GM12864 (cell line): Measurements from ENCODE around the gene FLT1.

Experiments
- DNase-seq: peaks from one replicate; pipeline ENCODE4 v3.0.0-alpha.2; 2011; ENCODE audit warnings: low read depth
- H3K4me3 ChIP-seq: 2 replicates; pipeline ENCODE4 v1.5.1; 2011; ENCODE audit warnings: mild to moderate bottlenecking, low read depth, low read length, control low read depth
- CTCF ChIP-seq: IDR thresholded peaks from 2 replicates; pipeline ENCODE4 v1.5.1; 2011; ENCODE audit warnings: low read depth, mild to moderate bottlenecking, moderate library complexity, low read length, control low read depth, inconsistent platforms; ENCODE audit errors: missing control alignments

The FLT1 gene

GRCh38 chr13:28529836-28530235, 34.9 kb upstream of the FLT1 start:
- TF ChIP-seq CTCF, result no peak
- H3K4me3 ChIP-seq, result no peak overlapping the region
- no peak for DNase-seq

- H3K4me3 ChIP-seq, result no peak overlapping the region
- no peak for DNase-seq
- no peak for TF ChIP-seq CTCF
These were observed 33.9 kb upstream of the FLT1 start for GRCh38 chr13:28528848-28529247.

DNA sequence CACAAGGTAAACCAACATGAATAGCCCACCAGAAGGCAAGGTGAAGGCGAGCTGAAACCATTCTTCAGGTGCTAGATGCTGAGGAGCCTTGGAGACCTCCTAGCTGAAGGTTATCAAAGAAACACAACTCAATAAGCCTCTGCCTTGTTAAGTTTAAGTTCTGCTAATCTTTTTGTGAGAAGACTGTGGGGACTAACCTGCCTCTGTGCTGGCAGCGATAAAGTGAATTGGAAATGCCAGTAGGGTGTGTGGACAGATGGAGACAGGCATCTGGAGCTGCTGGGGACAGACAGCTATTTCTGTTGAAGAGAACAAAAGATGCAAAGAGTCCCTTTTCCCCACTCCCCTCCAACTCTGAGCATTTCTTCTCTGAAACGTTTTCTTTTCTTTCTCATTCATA, 33.5 kb upstream of the FLT1 start:
- H3K4me3 ChIP-seq, result no peak overlapping the region
- TF ChIP-seq CTCF, result no peak
- DNase-seq, result no peak

- H3K4me3 ChIP-seq, result no peak overlapping the region
- DNase-seq, result no peak
- no peak for TF ChIP-seq CTCF
These were observed 32.7 kb upstream of the FLT1 start for GRCh38 chr13:28527629-28528028.

GRCh38 chr13:28526876-28527275, 31.9 kb upstream of the FLT1 start:
- no peak overlapping the region for H3K4me3 ChIP-seq
- no peak for DNase-seq
- TF ChIP-seq CTCF, result no peak

GRCh38 chr13:28522871-28523270, 27.9 kb upstream of the FLT1 start:
- no peak overlapping the region for H3K4me3 ChIP-seq
- TF ChIP-seq CTCF, result no peak
- DNase-seq, result no peak

DNA sequence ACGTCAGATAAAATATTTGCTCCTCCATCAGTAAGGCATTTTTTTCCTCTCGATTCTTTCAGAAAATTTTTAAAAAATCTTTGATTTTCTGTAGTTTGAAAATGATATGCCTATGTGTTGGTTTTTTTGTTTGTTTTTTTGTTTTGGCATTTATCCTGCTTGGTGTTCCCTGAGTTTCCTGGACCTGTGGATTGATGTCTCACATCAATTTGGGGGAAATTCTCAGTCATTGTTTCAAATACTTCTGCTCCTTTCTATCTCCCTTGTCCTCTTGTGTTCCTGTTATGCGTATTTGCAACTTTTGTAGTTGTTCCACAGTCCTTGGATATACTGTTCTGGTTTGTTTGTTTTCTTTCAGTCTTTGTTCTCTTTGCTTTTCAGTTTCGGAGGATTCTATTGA, 18.8 kb upstream of the FLT1 start:
- no peak for DNase-seq
- H3K4me3 ChIP-seq, result no peak overlapping the region
- no peak for TF ChIP-seq CTCF
